Measurements from ENCODE around the gene OR10G2. TPM values are rescaled to one million over a fixed set of nuclear protein-coding genes. Genes with fewer than 3 reads are reported as not detected.

Gene OR10G2
- total RNA-seq, 1 donor from 2014 or later, result not detected

DNA sequence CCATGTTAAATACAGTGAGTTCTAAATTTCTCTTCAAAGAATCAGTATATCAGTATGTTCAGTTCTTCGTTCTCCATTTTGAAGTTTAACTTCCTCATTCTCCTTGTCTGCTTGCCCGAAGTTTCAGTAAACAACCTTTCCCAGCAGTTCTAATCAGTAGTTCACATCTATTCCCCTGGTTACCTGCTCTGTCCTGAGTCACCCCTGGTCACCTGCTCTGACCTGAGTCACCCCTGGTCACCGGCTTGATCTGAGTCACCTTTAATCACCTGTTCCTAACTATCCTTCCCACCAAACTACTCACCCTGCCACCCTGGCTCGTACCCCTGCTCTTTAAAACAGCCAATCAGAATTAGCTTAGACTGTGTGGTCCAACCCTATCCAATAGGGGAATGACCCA is 45.4 kb downstream of the OR10G2 start:
- DNase-seq (ENCODE audit: low read depth in 2 of 2), result no peak

Other genes with a start within 250 kb of the OR10G2 start
- 40.8 and 48.5 TPM in 2 replicates for gene CHD8, start 178.8 kb downstream of the OR10G2 start, total RNA-seq
- gene RAB2B, start 158.0 kb downstream of the OR10G2 start, total RNA-seq, result 22.0 and 29.3 TPM in 2 replicates
- gene TOX4, start 157.7 kb downstream of the OR10G2 start, total RNA-seq, result 16.3 and 21.9 TPM in 2 replicates
- gene METTL3, start 123.6 kb downstream of the OR10G2 start, total RNA-seq, result 46.1 and 51.5 TPM in 2 replicates
- 0.13 and 0.89 TPM in 2 replicates for gene SALL2, start 108.6 kb downstream of the OR10G2 start, total RNA-seq
- not detected in 2 replicates for gene OR10G3, start 54.9 kb downstream of the OR10G2 start, total RNA-seq
- not detected in 2 replicates for gene OR4E2, start 18.9 kb upstream of the OR10G2 start, total RNA-seq
- not detected in 2 replicates for gene OR4E1, start 38.9 kb upstream of the OR10G2 start, total RNA-seq